ENCODE measurements around the gene BIRC3. TPM values are rescaled to one million over a fixed set of nuclear protein-coding genes. Genes with fewer than 3 reads are reported as not detected.
A peak's percentile ranks its signal among the peaks of the same experiment; 100 is the strongest.
"Not testable (repeated sequence)": the region's sequence is repeated elsewhere in the genome, so short reads cannot be mapped to it uniquely, and the experiment has no call there.

The BIRC3 gene
- total and polyA plus RNA-seq, 10 donors: 35.0 to 164 (median 93.7) TPM

DNA sequence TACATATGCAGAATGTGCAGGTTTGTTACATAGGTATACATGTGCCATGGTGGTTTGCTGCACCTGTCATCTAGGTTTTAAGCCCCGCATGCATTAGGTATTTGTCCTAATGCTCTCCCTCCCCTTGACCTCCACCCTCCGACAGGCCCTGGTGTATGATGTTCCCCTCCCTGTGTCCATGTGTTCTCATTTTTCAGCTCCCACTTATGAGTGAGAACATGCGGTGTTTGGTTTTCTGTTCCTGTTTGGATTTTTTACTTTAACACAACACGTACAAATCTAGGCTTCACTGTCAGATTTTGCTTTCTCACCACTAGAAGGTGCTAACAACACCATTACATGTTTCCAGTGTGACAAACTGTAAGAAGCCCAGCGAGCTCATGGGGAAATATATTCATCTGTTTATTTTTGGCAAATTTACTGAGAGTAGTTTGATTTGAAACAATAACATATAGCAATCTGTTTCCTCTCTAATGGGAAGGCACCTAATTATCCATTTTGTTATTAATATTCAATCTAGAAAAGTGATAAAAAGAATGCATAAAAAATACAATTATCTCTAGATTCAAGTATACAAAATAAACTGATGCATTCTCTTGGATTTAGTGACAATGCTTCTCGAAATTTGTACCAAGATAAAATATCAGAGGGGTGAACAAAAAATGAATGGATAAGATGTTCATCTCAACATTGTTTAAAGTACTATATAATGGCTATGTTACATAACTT, 23.2 kb upstream of the BIRC3 start:
- TF ChIP-seq POLR2A (IDR thresholded peaks at IDR 0.05) (no peak), CTCF (IDR thresholded peaks at IDR 0.05 in 8 of 11, conservative IDR thresholded peaks at IDR 0.05 in 3 of 11) (peak; percentile 41 to 76 (median 70)), POLR2AphosphoS5 (IDR thresholded peaks at IDR 0.05) (peak in 1 of 3 donors; percentile 54)
- peaks cover 13 to 49% (median 26%) of the 10 kb centered on the region in 6 donors for H3K4me1 ChIP-seq
- H3K9me3 ChIP-seq: peaks cover 0 to 8% (median 0%) of the 10 kb centered on the region in 8 donors
- peak overlapping the region in 4 of 8 donors; percentile 10 to 61 (median 18) for H3K4me3 ChIP-seq
- 12 to 23% (median 13%) methylated on average over 6 of the region's 6 CpGs for WGBS, 5 donors
- H3K27ac ChIP-seq: peak overlapping the region in 5 of 8 donors; percentile 19 to 80 (median 65)
- H3K27me3 ChIP-seq (replicated peaks in 1 of 7): no peaks in the 10 kb centered on the region
- intact Hi-C loops (cut with DNase I; ENCODE audit: low total_unique reads): no loop called here
- no peaks in the 10 kb centered on the region for H3K36me3 ChIP-seq
- DNase-seq: no peak

GRCh38 chr11:102295045-102295444, 22.2 kb upstream of the BIRC3 start:
- no peak for TF ChIP-seq CTCF (IDR thresholded peaks at IDR 0.05 in 8 of 11, conservative IDR thresholded peaks at IDR 0.05 in 3 of 11)
- no peak for TF ChIP-seq POLR2AphosphoS5 (IDR thresholded peaks at IDR 0.05)
- Histone ChIP-seq H3K36me3 (no peaks in the 10 kb centered on the region), H3K4me1 (peaks cover 13 to 43% (median 22%) of the 10 kb centered on the region in 6 donors), H3K4me3 (peak overlapping the region in 1 of 8 donors; percentile 61), H3K27ac (peak overlapping the region in 5 of 8 donors; percentile 42 to 80 (median 65)), H3K9me3 (peaks cover 0 to 8% (median 0%) of the 10 kb centered on the region in 8 donors), H3K27me3 (replicated peaks in 1 of 7) (no peaks in the 10 kb centered on the region)
- WGBS, 5 donors: 41 to 65% (median 58%) methylated on average over 2 of the region's 2 CpGs
- no peak for DNase-seq
- intact Hi-C loops (cut with DNase I; ENCODE audit: low total_unique reads): no loop called here

- H3K27me3 ChIP-seq (replicated peaks in 1 of 7); DNase-seq; H3K4me3 ChIP-seq; H3K36me3 ChIP-seq; H3K27ac ChIP-seq; intact Hi-C loops (cut with DNase I; ENCODE audit: low total_unique reads): not testable (repeated sequence)
- 82 to 97% (median 91%) methylated on average over 4 of the region's 4 CpGs for WGBS, 5 donors
- Histone ChIP-seq H3K4me1 (peaks cover 13 to 53% (median 27%) of the 10 kb centered on the region in 6 donors), H3K9me3 (peaks cover 0 to 16% (median 4%) of the 10 kb centered on the region in 8 donors)
Observed at GRCh38 chr11:102296757-102297156, 20.5 kb upstream of the BIRC3 start.

DNA sequence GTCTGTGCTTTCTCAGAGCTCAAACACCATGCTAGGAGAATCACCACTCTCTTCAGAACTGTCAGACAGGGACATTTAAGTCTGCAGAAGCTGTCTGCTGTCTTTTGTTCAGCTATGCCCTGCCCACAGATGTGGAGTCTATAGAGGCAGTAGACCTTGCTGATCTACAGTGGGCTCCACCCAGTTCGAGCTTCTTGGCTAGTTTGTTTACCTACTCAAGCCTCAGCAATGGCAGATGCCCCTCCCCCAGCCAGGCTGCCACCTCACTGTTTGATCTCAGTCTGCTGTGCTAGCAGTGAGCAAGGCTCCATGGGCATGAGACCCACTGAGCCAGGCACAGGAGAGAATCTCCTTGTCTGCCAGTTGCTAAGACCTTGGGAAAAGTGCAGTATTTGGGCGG, 16.4 kb upstream of the BIRC3 start:
- H3K27me3 ChIP-seq (replicated peaks in 1 of 7); intact Hi-C loops (cut with DNase I; ENCODE audit: low total_unique reads); H3K4me3 ChIP-seq; H3K36me3 ChIP-seq; DNase-seq: not testable (repeated sequence)
- Histone ChIP-seq H3K9me3 (peaks cover 0 to 36% (median 16%) of the 10 kb centered on the region in 8 donors), H3K27ac (peak overlapping the region in 2 of 8 donors; percentile 40 to 45), H3K4me1 (peaks cover 3 to 56% (median 12%) of the 10 kb centered on the region in 6 donors)
- WGBS, 5 donors: 61 to 74% (median 65%) methylated on average over 2 of the region's 2 CpGs

- 90 to 95% (median 93%) methylated on average over 1 of the region's 1 CpG; no CpG with 5 or more reads in 1 of the 5 donors for WGBS, 5 donors
- Histone ChIP-seq H3K27me3 (replicated peaks in 1 of 7) (no peaks in the 10 kb centered on the region), H3K4me1 (peaks cover 15 to 65% (median 24%) of the 10 kb centered on the region in 6 donors), H3K27ac (no peak overlapping the region), H3K4me3 (no peak overlapping the region), H3K9me3 (peaks cover 0 to 31% (median 16%) of the 10 kb centered on the region in 8 donors), H3K36me3 (no peaks in the 10 kb centered on the region)
- DNase-seq: no peak
- intact Hi-C loops (cut with DNase I; ENCODE audit: low total_unique reads): no loop called here
- no peak for TF ChIP-seq CTCF (IDR thresholded peaks at IDR 0.05 in 8 of 11, conservative IDR thresholded peaks at IDR 0.05 in 3 of 11)
- TF ChIP-seq POLR2AphosphoS5 (IDR thresholded peaks at IDR 0.05): no peak
- no peak for TF ChIP-seq POLR2A (IDR thresholded peaks at IDR 0.05)
Observed at GRCh38 chr11:102302241-102302640, 15.0 kb upstream of the BIRC3 start.

All from spleen (tissue), 11 donors.